Stimulated activated CD8-positive, alpha-beta memory T cell treated with anti-CD3 and anti-CD28 coated beads, Interleukin-7, amount 100 ng/mL, for 1 hour (primary cell): ENCODE data around the gene SGSH.
"Not testable (repeated sequence)": the region's sequence is repeated elsewhere in the genome, so short reads cannot be mapped to it uniquely, and the experiment has no call there.

Experiments used
- DNase-seq, 2 donors: peaks; one replicate each; pipeline ENCODE4 v3.0.0-alpha.2; 2020; ENCODE audit warnings: low read depth in 2 of 2

Gene SGSH

DNA sequence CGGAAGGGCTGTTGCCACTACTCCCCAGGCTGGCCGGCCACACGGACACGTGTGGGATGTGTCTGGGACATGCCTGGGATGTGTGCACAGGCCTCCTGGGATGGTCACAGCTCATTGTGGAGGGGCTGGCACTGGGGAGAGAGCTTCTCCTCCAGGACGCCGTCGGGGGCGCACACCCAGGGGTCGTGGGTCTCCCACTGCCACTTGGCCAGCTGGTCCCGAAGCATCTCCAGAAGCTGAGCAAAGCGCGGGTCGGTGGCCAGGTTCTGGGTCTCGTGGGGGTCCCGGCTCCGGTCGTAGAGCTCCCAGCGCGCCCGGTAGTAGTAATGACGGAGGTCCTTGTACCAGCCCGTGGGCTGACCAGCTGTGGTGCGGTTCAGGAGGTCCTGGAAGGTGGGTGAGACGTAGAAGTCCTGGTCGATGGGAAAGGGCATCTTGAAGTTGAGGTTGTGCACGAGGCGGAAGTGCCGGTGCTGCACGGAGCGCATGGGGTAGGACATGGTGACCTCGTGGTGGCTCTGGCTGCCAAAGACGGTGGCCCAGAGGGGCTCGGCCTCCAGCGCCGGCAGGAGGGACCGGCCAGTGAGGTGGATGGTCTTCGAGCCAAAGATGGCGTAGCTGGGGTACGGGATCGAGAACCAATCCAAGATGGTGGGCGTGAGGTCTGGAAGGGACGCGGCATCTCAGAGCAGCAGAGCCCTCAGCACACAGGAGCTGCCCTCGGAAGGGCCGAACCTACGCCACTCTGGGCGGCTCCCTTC is 9.6 kb downstream of the SGSH start:
- DNase-seq, result no peak

DNA sequence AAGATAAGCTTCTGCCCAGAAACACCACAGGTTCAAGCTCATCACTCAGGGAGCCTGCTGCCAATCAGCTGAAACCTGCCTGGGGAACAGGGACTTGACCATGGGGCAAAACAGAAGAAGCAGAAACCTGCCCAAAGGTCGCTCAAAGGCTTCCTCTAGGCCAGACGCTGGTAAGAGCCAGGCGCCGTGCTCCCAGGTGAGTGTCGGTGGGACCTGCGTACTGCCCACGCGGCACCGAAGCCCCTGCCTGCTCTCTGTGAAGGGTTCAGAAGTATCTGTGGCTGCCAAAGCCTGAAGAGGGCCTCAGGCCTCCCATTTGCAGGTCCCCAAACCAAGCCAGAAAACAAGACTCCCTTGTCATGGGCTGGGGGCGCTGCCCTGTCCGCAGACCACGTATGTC is 10.4 kb downstream of the SGSH start:
- no peak for DNase-seq

DNA sequence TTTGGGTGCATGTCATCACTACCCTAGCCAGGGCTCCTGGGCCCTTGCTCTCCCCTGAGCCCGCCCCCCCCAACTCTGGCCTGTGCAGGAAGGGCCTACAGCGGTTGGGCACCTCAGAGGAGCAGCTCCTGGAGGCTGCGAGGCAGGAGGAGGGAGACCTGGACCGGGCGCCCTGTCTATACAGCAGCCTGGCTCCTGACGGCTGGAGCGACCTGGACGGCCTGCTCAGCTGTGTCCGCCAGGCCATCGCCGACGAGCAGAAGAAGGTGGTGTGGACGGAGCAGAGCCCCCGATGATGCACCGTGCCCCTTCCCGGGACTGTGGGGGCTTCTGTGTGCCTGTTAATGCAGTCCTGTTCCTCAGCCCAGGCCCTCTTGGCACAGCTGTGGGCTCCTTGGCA is 12.1 kb downstream of the SGSH start:
- no peak for DNase-seq

DNA sequence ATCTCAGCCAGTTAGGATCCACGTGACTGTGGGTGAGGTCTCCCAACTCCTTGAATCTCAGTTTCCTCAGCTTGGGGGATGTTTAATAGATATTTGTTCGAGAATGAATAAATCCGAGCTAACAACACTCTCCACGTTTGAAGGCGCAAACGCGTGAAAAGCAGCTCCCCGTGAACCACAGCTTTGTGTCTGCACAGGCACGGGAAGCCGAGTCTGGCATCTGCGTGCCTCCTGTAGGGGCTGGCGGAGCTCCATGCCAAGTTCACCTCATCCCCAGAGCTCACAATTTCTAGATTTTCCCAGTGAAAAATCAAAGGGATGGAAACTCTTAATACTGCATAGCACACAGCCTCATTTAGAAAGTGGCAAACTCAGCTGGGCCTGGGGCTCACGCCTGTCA is 14.3 kb downstream of the SGSH start:
- no peak for DNase-seq

DNA sequence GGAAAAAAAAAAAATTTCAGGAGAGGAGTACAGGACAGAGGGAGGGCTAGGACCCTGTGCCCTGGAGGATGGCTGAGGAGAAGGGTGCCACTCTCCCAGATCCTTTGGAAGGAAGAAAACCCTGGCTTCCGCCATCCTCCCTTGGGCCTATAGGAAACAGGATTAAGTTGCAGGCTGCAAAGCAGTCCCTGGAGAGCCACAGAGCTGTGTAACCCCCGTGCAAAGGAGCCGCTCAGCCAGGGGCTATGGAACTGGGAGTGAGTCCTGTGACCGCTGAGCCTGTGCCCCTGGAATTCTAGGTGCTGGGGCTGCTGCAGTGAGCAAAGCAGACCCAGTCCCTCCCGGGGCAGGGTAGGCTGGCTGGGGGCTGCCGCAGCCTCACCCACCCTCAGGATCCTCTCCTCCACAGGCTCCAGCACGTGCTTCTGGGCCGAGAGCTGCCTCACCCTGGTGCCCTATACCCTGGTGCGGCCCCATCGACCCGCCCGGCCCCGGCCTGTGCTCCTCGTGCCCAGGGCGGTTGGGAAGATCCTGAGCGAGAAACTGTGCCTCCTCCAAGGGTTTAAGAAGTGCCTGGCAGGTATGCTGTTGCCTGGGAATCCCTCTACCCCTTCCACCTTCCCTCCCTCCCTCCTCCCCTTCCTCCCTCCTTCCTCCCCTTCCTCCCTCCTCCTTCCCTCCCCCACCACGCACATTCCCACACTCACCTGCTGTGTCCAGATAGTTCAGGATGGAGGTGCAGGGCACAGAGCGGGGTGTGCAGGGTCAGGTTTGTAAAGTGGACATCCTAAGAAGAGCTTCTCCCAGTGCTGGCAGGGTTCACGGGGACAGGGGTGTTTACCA is 15.3 kb downstream of the SGSH start:
- no peak for DNase-seq

DNA sequence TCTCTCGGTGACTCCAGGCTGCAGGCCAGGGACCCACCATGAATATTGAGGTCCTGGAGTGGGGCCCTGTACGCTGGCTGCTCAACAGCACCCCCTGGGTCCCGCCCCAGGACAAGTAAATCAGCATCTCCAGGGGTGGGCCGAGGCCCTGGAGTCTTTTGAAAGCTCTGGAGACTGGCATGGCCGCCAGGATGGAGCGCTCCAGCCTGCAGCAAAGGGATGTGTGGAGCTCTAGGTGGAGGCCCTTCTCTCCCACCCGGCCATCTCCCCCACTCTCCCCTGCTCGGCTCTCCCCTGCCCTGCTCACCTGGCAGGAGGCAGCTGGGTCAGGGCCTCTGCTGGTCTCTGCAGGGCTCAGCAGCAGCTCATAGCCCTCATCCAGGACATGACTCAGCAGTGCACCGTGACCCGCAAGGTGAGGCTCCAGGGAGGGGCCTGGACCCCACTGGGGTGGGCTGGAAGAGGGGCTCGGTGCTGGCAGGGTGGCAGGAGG is 16.6 kb downstream of the SGSH start:
- DNase-seq, result no peak

DNA sequence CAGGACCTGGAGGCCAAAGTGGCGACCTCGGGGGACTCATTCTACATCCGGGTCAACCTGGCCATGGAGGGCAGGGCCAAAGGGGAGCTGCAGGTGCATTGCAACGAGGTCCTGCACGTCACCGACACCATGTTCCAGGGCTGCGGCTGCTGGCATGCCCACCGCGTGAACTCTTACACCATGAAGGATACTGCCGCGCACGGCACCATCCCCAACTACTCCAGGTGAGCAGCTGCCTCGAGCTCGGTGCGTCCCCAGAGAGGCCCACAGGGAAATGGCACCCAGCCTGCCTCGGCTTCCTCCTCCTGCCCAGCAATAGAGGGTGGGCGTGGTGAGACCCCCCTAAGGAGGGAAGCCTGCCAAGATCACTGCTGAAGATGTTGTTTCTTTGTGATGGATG is 17.9 kb downstream of the SGSH start:
- no peak for DNase-seq

DNA sequence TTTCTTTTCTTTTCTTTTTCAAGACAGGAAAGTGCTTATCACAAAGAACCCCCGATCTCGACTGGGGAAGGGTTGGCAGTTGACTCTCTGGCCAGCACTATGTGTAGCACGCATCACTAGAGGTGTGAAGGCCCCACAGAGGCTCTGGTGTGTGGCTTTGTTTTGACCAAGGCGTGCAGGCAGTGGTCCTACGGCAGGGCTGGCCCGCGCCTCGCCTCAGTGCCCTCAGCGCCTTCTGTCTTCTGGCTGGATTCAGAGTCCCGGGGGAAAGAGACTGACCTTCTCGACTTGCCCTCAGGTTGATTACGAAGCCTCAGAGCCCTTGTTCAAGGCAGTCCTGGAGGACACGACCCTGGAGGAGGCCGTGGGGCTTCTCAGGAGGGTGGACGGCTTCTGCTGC is 18.7 kb downstream of the SGSH start:
- no peak for DNase-seq

DNA sequence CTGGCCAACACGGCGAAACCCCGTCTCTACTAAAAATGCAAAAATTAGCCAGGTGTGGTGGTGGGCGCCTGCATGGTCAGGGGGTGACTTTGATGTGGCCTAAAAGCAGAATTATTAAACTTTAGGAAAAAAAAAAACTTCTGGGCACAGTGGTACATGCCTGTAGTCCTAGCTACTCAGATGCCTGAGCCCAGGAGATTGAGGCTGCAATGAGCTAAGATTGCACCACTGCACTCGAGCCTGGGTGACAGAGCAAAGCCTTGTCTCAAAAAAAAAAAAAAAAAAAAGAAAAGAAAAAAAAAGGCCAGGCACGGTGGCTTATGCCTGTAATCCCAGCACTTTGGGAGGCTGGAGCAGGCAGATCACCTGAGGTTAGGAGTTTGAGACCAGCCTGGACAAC is 20.8 kb downstream of the SGSH start:
- DNase-seq, result not testable (repeated sequence)

DNA sequence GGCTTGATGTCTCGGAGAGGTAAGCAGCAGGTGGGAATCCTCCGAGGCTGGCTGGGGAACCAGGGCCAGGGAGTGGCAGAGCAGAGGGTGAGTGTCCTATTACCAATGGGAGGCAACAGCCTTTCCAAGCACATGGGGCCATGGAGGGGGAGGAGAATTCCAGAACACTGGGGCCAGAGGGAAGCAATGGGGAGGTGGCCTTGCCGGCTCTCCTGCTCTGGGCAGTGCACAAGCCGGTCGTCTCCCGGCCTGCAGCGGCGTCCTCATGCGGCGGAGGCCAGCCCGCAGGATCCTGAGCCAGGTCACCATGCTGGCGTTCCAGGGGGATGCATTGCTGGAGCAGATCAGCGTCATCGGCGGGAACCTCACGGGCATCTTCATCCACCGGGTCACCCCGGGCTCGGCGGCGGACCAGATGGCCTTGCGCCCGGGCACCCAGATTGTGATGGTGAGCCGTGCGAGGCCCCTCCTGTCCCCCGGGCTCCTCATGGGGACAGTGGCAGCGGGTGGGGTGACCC is 21.9 kb downstream of the SGSH start:
- no peak for DNase-seq

DNA sequence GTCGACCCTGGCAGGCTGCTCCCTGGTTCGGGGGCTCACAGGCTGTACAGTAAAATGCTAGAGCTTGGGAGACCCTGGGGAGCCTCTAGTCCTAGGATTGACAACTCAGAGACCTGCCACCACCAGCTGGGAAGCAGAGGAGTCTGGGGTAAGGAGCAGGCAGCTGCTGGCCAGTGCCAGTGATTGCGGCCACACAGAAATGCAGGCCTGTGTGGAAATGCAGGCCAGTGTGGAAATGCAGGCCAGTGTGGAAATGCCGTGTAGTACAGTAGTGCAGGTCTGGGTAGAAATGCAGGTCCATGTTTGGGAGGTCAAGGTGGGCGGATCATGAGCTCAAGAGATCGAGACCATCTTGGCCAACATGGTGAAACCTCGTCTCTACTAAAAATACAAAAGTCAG is 23.5 kb downstream of the SGSH start:
- DNase-seq, result no peak

DNA sequence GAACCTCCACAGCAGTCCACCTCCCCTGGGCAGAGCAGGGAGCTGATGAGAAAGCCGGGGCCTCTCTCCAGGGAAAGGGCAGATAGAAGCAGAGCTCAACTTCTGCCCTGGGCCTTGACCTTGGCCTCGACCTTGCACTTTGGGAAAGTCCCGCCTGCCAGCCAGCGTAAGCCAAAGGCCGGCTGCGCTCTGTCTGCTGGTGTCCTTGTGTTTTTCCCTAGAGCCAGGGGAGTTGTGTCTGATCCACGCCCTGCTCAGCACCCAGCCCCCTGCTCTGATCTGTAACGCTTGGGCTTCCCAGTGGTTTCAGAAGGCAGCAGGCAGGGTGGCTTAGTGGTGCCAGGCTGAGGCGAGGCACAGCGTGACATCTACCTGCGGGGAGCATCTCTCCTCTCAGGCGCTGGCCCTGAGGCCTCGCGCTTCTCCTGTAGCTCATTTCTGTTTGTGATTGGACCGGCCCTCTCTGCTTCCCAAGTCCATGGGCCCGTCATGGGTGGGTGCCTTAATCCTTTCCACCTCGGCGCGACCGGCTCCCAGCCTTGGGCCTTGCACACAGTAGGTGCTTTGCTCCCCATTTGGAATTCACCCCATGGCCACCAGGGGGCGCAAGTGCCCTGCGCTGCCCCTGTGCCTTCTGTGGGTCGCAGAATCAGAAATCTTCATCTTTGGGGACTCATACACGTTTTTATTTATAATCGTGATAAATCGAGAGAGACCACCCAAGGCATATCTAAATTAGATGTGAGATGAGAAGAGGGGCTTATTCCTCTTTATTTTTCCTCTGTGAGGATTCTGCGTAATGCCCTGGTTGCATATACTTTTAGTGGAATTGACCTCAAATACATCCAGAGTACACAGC is 24.2 kb downstream of the SGSH start:
- DNase-seq, result peak; percentile 24 to 37

DNA sequence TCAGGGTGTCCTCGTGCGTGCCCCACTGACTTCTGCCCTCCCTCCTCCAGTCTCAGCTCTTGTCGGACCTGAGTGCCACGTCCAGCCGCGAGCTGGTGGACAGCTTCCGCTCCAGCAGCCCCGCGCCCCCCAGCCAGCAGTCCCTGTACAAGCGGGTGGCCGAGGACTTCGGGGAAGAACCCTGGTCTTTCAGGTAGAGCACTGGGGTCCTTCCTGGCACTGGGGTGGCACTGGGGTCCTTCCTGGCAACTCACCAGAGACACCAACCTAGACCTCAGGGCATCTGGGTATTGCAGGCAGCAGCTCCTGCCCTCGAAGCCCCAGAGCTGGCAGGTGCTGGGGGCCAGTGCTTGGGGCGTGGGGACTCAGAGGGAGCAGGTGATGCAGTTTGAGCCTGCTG is 25.0 kb downstream of the SGSH start:
- no peak for DNase-seq

DNA sequence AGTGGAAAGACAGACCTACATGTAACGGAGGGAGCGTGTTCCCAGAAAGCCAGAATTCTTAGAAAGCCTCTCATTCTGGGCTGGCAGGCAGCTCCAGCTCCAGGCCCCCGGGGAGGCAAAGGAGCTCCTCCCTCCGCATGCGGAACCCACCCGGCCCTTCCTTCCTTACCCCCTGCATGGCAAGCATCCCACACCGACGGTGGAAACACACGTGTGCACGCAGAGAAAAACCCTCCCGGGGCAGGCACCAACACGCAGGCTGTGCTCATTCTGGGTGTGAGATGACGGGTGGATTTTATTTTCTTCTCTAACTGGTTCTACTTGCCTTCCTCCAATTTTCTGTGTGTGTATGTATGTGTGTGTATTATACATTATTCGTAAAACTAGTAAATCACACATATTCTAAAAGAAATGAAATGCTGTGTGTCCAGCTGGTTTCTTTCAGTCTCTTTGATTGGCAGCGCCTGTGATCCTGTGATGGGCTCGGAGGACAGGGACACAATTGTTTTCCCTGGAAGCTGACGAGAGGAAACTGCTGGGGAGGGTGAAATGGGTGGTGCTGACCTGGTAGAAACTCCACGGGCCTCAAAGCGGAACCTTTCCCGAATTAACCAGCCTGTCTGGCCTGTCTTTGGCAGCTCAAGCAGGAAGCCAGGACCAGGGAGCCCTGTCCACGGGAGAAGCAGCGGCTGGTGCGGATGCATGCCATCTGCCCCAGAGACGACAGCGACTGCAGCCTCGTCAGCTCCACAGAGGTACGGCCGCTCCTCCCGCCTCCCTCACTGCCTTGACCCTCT is 28.1 kb downstream of the SGSH start:
- DNase-seq, result no peak

DNA sequence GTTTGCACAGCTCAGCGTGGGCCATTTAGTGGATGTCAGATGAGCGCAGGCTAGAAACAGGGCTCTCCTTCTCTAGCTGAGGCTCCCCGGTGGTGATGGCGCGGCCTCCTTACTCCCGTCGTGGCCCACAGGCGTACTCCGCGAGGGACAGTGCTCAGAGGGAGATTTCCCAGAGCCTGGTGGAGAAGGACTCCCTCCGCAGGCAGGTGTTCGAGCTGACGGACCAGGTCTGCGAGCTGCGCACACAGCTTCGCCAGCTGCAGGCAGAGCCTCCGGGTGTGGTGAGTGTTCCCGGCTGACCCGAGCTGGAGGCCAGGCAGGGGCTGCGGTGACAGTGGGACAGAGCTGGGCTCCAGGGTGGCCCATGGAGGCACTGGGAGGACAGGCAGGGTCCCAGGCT is 28.9 kb downstream of the SGSH start:
- no peak for DNase-seq

DNA sequence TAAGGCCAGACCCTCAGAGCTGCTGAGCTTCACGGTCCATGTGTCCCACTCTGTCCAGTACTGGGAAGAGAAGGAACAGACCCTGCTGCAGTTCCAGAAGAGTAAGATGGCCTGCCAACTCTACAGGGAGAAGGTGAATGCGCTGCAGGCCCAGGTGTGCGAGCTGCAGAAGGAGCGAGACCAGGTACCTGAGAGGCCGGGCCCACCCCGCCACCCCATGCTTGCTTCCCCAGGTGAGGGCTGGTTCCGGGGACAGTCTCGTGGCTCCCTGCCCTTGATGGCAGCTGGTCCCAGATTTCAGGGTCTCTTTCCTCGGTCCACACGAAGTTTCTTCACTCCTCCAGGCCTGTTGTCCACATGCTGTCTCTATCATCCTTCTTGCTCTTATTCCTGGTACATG is 29.4 kb downstream of the SGSH start:
- DNase-seq, result no peak

DNA sequence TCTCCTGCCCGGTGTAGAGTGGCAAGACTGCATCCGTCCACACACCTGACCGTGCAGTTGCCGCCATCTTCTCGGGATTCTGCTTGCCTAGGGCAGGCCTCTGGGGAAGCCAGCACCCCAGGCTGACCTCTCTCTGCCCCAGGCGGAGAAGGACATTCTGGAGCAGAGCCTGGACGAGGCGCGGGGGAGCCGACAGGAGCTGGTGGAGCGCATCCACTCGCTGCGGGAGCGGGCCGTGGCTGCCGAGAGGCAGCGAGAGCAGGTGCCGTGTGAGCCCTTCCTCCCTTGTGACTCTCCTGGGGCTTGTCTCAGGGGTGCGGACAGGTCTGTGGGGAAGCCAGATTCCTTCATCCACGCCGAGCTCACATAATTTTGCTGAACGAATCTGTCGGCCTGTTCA is 30.5 kb downstream of the SGSH start:
- no peak for DNase-seq

DNA sequence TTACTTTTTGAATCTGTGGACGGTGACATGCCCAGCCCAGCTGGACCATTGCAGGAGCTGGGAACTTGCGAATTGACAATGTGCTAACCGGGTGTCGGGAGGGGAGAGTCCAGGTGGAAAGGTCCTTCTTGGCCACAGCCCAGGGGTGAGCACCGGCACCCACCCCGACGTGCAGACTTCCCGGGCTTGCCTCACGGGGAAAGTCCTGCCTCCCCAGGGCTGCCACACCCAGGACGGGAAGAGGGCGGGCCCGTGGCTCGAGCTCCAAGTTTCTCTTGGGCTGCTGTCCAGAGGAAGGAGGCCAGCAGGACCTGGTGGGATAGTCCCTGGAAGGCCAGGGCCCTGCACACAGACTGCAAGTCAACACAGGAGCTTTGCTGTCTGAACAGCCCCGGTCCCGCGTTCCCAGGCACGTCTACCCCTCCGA is 32.6 kb downstream of the SGSH start:
- DNase-seq, result no peak

DNA sequence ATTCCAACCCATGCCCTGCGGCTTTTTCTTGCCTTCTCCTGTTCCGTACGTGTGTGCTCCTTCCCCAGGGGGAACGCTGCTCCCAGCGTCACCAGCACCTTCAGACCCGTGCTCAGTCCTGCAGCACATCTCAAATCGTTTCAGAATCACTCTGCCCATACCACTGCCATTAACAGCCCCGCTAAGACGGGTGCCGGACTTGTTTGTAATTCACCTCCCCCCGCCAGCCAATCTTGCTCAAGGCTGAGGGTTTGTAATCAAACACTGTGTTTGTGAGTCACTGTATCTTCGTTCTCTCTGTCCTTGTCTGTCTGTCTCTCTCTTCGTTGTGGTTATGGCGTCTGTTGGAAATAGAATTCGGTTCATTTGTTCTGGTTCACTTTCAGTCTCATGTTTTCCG is 33.0 kb downstream of the SGSH start:
- no peak for DNase-seq

DNA sequence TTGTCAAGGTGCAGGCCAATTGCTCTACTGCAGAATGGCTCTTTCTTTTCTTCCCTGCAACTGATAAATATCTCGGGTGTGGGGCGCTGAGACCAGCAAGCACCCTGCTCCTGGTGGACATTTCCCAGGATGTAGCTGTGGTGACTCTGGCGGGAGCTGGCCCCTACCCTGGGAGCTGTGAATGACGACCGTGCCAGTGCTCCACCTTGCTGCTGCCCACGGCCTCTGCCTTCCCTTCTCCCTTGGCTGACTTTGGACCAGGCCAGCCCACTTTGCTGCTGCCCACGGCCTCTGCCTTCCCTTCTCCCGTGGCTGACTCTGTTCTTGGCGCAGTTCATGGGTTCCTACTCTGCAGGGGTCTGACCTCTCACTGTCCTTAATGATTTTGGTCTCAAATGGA is 34.2 kb downstream of the SGSH start:
- DNase-seq, result no peak

DNA sequence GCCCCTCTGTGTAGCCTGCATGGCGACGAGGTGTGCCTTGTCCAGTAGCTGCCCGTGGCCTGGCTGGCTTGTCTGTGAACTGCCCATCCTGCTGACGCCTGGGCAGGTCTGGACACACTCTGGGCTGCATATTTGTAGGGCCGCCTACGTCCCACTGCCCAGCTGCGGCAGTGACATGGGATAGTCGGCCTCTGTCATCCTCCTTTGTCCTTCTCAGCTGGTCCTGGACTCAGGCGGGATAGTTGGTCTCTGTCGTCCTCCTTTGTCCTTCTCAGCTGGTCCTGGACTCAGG is 35.8 kb downstream of the SGSH start:
- no peak for DNase-seq
